ENCODE measurements around the gene IL17D.

IL17D gene

GRCh38 chr13:20691616-20692015 is 11.9 kb upstream of the IL17D start:
- DNase-seq (ENCODE audit: low read depth): no peak

- DNase-seq (ENCODE audit: low read depth): no peak
Measured at GRCh38 chr13:20696073-20696472, 7.4 kb upstream of the IL17D start.

GRCh38 chr13:20699715-20700114 is 3.8 kb upstream of the IL17D start:
- no peak for DNase-seq (ENCODE audit: low read depth)

GRCh38 chr13:20700288-20700687 is 3.2 kb upstream of the IL17D start:
- DNase-seq (ENCODE audit: low read depth): no peak

- no peak for DNase-seq (ENCODE audit: low read depth)
Measured at GRCh38 chr13:20701461-20701860, 2.0 kb upstream of the IL17D start.

GRCh38 chr13:20702530-20702914 is 977 bp upstream of the IL17D start:
- no peak for DNase-seq (ENCODE audit: low read depth)

- DNase-seq (ENCODE audit: low read depth): peak; percentile 39
Measured at GRCh38 chr13:20703780-20704458, 420 bp downstream of the IL17D start.

- DNase-seq (ENCODE audit: low read depth): no peak
Measured at GRCh38 chr13:20704459-20705069, 1.1 kb downstream of the IL17D start.

- DNase-seq (ENCODE audit: low read depth): no peak
Measured at GRCh38 chr13:20706661-20707060, 3.2 kb downstream of the IL17D start.

GRCh38 chr13:20708216-20708615 is 4.7 kb downstream of the IL17D start:
- no peak for DNase-seq (ENCODE audit: low read depth)

GRCh38 chr13:20709369-20709768 is 5.9 kb downstream of the IL17D start:
- DNase-seq (ENCODE audit: low read depth): no peak

- no peak for DNase-seq (ENCODE audit: low read depth)
Measured at GRCh38 chr13:20709782-20710181, 6.3 kb downstream of the IL17D start.

- no peak for DNase-seq (ENCODE audit: low read depth)
Measured at GRCh38 chr13:20711301-20712044, 8.0 kb downstream of the IL17D start.

- DNase-seq (ENCODE audit: low read depth): no peak
Measured at GRCh38 chr13:20713014-20713376, 9.5 kb downstream of the IL17D start.

GRCh38 chr13:20713751-20714150 is 10.3 kb downstream of the IL17D start:
- no peak for DNase-seq (ENCODE audit: low read depth)

GRCh38 chr13:20714161-20714560 is 10.7 kb downstream of the IL17D start:
- no peak for DNase-seq (ENCODE audit: low read depth)

GRCh38 chr13:20714563-20715329 is 11.2 kb downstream of the IL17D start:
- DNase-seq (ENCODE audit: low read depth): no peak

GRCh38 chr13:20715330-20715712 is 11.8 kb downstream of the IL17D start:
- no peak for DNase-seq (ENCODE audit: low read depth)

GRCh38 chr13:20716951-20717350 is 13.5 kb downstream of the IL17D start:
- DNase-seq (ENCODE audit: low read depth): no peak

- DNase-seq (ENCODE audit: low read depth): no peak
Measured at GRCh38 chr13:20717581-20718542, 14.4 kb downstream of the IL17D start.

GRCh38 chr13:20718958-20719566 is 15.6 kb downstream of the IL17D start:
- no peak for DNase-seq (ENCODE audit: low read depth)

Data from stimulated activated CD8-positive, alpha-beta memory T cell treated with anti-CD3 and anti-CD28 coated beads, Interleukin-15, amount 100 ng/mL, for 24 hours (primary cell).